Myocyte (in vitro differentiated cells): Measurements from ENCODE around the gene MTA3. TPM values are rescaled to one million over a fixed set of nuclear protein-coding genes. Genes with fewer than 3 reads are reported as not detected.
"Not testable (repeated sequence)": the region's sequence is repeated elsewhere in the genome, so short reads cannot be mapped to it uniquely, and the experiment has no call there.

ENCODE experiments used
- DNase-seq: peaks from one replicate; pipeline ENCODE4 v3.0.0-alpha.2; 2012; ENCODE audit warnings: low read depth
- total RNA-seq: library from RNA; depleted of rRNA; stranded (reverse); fragments of >200 nt; gene quantifications from 2 replicates; pipeline ENCODE4 v1.2.3, GENCODE V29; 2014

MTA3 gene
- total RNA-seq, 1 donor from 2014 or later, result 21.6 TPM

DNA sequence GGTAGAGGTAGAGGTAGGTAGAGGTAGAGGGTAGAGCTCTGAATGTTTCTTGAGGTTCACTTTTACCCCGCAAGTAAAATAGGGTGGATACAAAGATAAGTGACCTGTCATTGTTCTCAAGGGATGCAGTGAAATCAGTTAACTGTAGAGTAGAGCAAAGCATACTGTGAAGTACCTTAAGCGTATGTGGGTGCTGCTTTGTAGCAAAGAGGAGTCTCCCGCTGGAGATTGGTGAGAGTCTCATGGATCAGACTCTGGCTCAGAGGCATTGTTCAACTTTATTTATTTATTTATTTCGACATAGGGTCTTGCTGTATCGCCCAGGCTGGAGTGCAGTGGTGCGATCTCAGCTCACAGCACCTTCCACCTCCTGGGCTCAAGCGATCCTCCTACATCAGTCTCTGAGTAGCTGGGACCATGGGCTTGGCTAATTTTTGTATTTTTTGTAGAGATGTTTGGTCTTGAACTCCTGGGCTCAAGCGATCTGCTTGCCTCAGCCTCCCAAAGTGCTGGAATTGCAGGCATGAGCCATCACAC lies 38.7 kb downstream of the MTA3 start:
- DNase-seq, result no peak

DNA sequence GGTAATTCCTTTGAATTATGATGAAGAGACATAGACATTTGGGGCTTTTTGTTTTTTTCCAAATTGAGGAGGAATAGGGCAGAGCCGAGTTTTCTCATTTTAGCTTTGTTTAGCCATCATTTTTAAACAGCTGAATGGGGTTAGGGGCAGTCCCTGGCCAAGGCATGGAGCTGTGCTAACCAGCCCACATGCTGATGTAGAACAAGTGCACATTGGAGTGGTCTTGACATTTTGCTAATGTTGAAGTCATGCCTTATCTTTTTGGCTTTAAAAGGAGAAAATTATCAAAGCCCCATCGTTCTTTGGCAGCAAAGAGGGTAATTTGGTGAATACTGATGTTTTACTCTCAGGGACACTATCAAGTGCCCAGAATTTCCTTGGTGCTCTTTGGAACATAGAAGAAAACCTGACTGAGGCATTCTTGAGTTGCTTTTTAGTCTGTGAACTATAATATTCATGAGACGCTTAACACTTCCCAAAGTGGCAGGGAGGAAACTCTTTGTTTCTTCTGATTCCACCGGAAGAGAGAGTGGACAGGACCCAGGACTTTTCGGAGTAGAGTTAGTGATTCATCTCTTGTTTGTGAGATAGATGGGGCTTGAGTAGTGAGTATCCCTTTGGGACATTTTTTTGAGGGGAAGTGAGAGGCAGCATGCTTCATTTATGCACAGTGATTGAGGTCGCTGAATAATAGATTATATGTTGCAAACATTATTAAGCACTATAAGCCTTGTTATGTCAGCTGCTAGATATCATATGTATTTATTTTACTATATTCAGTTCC lies 45.0 kb downstream of the MTA3 start:
- DNase-seq, result no peak

DNA sequence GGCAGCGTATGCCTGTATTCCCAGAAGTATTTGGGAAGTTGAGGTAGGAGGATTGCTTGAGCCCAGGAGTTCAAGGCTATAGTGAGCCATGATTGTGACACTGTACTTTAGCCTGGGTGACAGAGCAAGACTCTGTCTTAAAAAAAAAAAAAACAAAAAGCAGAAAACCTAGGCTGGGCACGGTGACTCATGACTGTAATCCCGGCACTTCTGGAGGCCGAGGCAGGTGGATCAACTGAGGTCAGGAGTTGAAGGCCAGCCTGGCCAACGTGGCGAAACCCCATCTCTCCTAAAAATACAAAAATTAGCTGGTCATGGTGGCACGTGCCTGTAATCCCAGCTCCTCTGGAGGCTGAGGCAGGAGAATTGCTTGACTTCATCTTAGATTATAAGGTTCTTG lies 46.4 kb downstream of the MTA3 start:
- DNase-seq, result peak; percentile 64

GRCh38 chr2:42618116-42618515 lies 49.7 kb downstream of the MTA3 start:
- no peak for DNase-seq

DNA sequence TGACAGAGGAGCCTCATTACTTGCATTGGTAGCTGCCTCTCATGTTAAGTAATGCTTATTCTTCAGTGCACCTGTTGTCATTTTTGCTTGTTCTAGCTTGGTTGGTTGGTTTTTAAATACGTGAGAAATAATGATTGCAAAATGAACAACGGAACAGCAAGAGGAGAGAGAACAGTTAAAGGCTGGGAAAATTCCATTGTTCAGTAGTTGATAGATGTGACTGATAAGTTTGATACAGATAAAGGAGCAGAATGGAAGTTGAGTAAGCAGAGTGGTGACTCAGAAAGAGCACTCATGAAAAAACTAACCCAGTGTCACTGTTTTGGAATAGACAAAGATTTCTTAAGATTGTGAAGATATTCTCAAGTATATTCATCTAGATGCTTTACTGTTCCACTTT lies 50.5 kb downstream of the MTA3 start:
- peak; percentile 29 for DNase-seq

DNA sequence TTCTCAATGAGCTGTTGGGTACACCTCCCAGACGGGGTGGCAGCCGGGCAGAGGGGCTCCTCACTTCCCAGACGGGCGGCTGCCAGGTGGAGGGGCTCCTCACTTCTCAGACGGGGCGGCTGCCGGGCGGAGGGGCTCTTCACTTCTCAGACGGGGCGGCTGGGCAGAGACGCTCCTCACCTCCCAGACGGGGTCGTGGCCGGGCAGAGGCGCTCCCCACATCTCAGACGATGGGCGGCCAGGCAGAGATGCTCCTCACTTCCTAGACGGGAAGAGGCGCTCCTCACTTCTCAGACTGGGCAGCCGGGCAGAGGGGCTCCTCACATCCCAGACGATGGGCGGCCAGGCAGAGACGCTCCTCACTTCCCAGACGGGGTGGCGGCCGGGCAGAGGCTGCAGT lies 53.2 kb downstream of the MTA3 start:
- not testable (repeated sequence) for DNase-seq

- peak; percentile 53 for DNase-seq
Measured at GRCh38 chr2:42622943-42623676, 54.7 kb downstream of the MTA3 start.

- no peak for DNase-seq
Measured at GRCh38 chr2:42624047-42624446, 55.6 kb downstream of the MTA3 start.

DNA sequence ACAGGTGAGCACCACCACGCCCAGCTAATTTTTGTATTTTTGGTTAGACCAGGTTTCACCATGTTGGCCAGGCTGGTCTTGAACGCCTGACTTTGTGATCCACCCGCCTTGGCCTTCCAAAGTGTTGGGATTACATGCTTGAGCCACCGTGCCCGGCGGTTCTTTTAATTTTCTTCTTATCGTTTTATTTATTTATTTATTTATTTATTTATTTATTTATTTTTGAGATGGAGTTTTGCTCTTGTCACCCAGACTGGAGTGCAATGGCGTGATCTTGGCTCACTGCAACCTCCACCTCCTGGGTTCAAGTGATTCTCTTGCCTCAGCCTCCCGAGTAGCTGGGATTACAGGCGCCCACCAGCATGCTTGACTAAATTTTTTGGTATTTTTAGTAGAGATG lies 59.6 kb downstream of the MTA3 start:
- not testable (repeated sequence) for DNase-seq

DNA sequence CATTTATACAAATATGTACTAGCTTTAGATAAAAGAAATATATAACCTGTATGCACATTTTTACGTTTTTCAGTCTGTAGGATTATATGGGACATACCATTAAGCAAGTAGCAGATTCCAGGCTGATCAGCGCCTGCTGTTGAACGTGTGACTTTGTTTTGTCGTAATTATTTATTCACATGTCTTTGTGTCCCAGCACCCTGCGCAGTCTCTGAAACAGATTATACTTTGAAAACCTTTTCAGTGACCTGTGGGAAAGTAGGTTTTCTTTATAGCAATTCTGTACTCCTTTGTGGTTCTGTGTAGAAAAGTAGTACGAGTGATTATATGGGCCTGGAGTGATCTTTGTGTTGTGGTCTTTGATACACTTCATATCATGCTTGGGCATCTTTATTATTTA lies 68.5 kb downstream of the MTA3 start:
- no peak for DNase-seq

- no peak for DNase-seq
Measured at GRCh38 chr2:42638080-42638784, 69.8 kb downstream of the MTA3 start.

- peak; percentile 18 for DNase-seq
Measured at GRCh38 chr2:42639340-42640077, 71.1 kb downstream of the MTA3 start.

DNA sequence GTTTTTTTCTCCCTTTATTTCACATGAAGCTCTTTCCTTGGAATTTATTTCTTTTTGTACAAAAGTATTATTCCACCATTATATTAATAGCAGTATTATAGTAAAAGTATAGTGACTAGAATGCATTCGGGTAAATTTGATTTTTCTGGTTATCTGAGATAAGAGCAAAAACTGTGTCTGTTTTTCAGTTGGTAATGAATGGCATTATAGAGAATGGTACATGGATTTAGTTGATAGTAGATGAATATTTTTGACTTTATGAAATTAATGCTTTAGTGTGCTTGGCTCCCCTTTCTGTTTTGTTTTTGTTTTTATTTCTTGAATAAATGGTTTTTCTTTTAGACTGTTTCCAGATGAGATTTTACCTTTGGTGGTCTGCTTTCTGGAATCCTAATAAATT lies 71.8 kb downstream of the MTA3 start:
- DNase-seq, result no peak

DNA sequence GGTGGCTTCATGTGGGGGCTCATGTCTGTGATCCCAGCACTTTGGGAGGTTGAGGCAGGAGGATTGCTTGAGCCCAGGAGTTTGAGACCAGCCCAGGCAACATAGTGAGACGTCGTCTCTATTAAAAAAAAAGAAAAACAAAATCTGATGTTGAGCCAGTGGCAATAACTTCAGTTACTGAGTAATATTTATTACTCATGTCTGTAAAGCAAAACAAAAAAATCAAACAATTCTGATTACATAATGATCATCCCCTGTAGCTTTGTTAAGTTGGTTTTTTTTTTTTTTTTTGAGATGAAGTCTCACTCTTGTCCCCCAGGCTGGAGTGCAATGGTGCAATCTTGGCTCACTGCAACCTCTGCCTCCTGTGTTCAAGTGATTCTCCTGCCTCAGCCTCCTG lies 73.9 kb downstream of the MTA3 start:
- not testable (repeated sequence) for DNase-seq

GRCh38 chr2:42645551-42645950 lies 77.1 kb downstream of the MTA3 start:
- DNase-seq, result no peak

DNA sequence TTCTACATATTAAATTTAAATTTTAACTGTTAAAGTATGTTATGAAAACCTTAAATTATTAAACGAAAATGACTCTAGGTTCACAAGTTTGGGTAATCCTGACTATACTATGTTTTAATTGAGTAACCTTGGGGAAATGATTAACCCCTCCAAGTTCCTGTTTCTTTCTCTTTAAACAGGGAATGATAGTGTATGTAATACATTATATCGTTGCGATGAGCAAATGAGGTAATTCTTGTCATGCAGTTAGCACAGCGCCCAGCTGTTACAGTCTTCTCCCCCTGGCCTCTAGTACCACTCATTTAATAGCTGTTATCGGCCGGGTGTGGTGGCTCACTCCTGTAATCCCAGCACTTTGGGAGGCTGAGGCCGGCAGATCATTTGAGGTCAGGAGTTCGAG lies 80.4 kb downstream of the MTA3 start:
- DNase-seq, result no peak

DNA sequence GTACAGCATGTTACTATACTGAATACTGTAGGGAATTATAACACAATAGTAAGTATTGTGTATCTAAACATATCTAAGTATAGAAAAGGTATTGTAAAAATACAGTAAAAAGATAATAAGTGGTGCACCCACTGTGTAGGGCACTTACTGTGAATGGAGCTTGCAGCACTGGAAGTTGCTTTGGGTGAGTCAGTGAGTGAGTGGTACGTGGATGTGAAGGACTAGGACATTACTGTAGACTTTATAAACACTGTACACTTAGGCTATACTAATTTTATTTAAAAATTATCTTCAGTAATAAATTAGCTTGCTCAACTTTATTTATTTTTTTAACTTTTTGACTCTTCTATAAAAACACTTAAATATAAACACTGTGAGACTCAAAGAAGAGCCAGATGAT lies 82.6 kb downstream of the MTA3 start:
- no peak for DNase-seq

DNA sequence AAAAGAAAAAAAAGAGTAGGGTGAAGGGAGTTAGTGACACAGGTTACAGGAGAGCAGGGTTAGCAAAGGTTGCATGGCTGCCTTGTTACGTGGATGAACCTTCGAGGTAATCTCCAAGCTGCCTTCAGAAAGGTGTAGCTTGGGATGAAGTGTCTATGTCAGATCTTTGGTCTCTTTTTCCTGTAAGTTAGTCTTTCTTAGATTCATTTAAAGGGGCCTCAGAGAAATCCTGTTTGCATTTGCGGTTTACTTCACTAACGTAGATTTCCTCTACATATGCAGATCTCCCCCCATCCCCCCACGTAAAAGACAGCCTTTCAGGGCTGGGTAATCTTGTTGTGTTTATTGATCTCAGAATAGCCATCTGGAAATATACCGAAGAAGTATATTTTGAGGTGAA lies 83.7 kb downstream of the MTA3 start:
- DNase-seq, result no peak

DNA sequence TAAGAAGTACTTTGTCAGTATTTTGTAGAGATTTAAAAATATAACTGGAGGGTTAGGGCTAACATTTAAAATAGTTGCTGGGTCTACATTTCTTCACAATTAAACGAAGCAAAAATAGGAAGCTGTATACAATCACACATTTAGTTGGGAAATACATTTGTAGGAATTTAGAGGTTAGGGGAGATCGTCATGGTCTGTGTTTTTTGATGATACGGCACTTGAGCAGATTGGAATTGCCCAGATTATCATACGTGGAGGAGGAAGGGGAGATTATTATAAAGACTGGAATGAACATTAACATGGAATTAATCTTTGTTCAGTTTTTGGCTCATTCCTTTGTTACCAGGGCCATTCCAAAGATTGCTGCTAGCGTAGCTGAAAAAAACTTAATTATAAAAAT lies 84.6 kb downstream of the MTA3 start:
- no peak for DNase-seq

DNA sequence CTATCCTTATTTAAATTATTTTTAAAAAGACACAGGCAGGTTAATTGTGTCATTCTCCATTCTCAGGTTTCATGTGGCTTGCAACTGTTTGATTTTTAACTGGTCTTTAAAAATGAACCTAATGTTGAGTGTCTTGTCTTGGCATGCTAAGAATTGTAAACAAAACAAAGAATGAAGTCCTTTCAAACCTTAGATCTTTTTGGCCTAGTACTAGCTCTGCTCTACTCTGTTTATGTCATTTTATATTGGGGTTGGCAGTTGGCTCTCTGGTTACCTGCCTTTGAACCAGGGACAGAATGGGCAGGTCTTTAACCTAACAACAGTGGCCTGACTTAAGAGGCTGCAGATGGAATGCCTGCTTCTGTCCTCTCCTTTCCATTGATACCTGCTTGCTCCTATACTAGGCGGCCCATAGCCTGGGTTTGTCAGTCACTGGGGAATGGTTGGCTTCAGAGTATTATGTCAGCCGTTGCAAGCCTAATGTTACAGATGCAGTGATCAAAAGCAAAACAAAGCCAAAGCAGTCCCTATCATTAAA lies 85.5 kb downstream of the MTA3 start:
- no peak for DNase-seq

DNA sequence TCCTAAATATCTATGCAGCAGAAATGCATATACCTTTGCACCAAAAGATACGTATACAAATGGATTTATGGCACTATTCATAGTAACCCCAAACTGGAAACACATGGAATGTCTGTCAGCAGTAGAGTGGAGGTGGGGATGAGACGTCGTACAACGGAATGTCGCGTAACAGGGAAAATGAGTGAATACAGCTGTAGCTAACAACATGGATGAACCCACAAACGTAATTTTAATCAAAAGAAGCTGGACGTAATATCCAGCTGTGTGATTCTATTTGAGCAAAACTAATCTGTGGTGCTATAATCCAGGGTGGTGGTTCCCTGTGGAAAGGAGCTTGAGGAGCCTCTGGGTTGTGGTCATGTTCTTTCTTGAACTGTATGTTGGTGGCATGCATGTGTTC lies 89.9 kb downstream of the MTA3 start:
- no peak for DNase-seq
